Neural cell (in vitro differentiated cells): ENCODE measurements around the gene OSM.

Experiments
- CTCF ChIP-seq: fragments of 450-650 bp; IDR thresholded peaks from 2 replicates; pipeline ENCODE4 v1.5.1; 2014; ENCODE audit warnings: antibody characterized with exemption, mild to moderate bottlenecking, moderate library complexity; ENCODE audit not compliant: poor library complexity, severe bottlenecking
- EP300 ChIP-seq: fragments of 450-650 bp; conservative IDR thresholded peaks from 2 replicates; pipeline ENCODE4 v1.6.1; 2014; ENCODE audit warnings: antibody characterized with exemption, mild to moderate bottlenecking, moderate library complexity; ENCODE audit not compliant: poor library complexity, severe bottlenecking
- EZH2 ChIP-seq: fragments of 200-600, 300-800 bp; shearing (Covaris generic), sonication (generic); IDR thresholded peaks from 2 replicates; pipeline ENCODE4 v1.6.1; 2014; ENCODE audit warnings: antibody characterized with exemption, low read length, borderline replicate concordance, mild to moderate bottlenecking; ENCODE audit not compliant: insufficient read depth, poor library complexity, severe bottlenecking
- MXI1 ChIP-seq: fragments of 450-650 bp; conservative IDR thresholded peaks from 2 replicates; pipeline ENCODE4 v1.6.1; 2014; ENCODE audit warnings: antibody characterized with exemption, mild to moderate bottlenecking; ENCODE audit not compliant: poor library complexity, severe bottlenecking
- POLR2AphosphoS5 ChIP-seq: IDR thresholded peaks from 2 replicates; pipeline ENCODE4 v1.6.1; 2012
- RAD21 ChIP-seq: fragments of 450-650 bp; conservative IDR thresholded peaks from 2 replicates; pipeline ENCODE4 v1.6.1; 2014; ENCODE audit warnings: antibody characterized with exemption, mild to moderate bottlenecking, moderate library complexity
- REST ChIP-seq: IDR thresholded peaks from 2 replicates; pipeline ENCODE4 v1.6.1; 2012; ENCODE audit warnings: borderline replicate concordance
- SMC3 ChIP-seq: fragments of 450-650 bp; conservative IDR thresholded peaks from 2 replicates; pipeline ENCODE4 v1.6.1; 2014; ENCODE audit warnings: antibody characterized with exemption, mild to moderate bottlenecking, moderate library complexity; ENCODE audit not compliant: poor library complexity

DNA sequence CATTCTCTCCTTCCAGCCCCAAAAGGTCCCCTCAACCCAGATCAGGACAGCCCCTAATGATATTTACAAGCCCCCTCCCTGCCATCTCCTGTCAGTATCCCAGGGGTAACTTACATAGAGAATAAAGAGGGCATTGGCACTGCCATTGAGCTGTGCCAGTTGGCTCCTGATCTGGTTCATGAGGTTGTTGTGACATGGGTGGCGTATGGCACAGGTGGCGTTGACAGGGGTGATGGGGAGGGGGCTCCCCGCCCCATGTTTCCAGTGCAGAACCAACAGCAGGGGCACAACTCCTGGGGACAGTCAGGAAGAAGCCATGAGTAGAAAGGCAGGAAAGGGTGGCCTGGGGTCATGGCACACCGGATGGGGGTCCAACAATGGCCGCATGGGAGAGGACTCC lies 22.0 kb downstream of the OSM start:
- TF ChIP-seq EZH2: no peak
- TF ChIP-seq CTCF: no peak
- no peak for TF ChIP-seq SMC3
- no peak for TF ChIP-seq REST
- no peak for TF ChIP-seq MXI1
- no peak for TF ChIP-seq POLR2AphosphoS5
- TF ChIP-seq EP300: no peak
- TF ChIP-seq RAD21: no peak
